GM12874 (cell line): ENCODE data around the gene TCAP.

ENCODE experiments used
- CTCF ChIP-seq: IDR thresholded peaks from 2 replicates; pipeline ENCODE4 v1.5.1; 2011; ENCODE audit warnings: low read depth, mild to moderate bottlenecking, control low read depth, low read length, moderate library complexity; ENCODE audit not compliant: insufficient read depth

Gene TCAP

GRCh38 chr17:39655105-39655504 is 10.0 kb upstream of the TCAP start:
- TF ChIP-seq CTCF, result no peak

DNA sequence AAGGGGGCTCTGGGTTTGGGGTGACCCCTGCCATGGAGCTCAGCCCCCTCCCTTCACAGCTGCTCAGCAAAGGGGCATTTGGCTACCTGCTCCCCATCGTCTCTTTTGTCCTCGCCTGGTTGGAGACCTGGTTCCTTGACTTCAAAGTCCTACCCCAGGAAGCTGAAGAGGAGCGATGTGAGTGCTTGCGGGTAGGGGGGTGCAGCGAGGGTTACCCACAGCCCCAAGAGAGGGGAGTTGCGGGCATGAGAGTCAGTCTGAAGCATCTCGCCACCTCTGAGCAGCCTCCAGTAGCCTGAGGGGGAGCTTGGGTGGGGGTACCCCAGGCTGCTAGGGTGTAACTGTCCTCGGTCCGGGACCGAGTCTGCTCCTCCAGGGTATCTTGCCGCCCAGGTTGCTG is 6.8 kb upstream of the TCAP start:
- TF ChIP-seq CTCF, result no peak

GRCh38 chr17:39658760-39659159 is 6.4 kb upstream of the TCAP start:
- no peak for TF ChIP-seq CTCF

DNA sequence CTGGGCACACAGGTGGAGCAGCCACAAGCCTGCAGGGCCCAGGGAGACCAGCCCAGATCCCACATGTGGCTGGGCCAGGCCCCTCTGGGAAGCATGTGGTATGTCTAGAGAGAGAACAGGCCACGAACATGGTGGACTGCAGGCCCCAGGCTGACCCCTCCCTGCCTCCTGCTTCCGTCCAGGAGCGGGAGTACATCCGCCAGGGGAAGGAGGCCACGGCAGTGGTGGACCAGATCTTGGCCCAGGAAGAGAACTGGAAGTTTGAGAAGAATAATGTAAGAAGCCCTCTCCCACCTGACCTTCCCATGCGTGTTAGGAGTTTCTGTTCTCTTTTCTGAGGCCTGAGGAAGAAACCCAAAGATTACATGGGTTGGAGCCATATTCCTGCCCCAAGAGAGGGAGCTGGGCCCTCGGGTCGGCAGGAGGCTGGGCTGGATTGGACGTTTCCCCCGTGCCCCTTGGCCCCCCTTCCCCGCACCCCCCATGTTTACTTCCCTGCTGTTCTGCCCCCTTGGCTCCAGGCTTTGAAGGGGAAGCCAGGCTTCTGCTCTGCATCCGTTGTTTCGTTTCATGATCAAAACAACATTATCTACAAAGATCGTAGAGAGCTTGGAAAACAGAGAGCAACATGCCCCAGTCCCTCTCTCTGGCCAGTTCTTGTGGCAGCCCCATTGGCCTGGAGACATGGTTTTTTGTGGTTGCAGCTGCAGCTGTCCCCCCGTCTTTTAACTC is 5.7 kb upstream of the TCAP start:
- no peak for TF ChIP-seq CTCF

- TF ChIP-seq CTCF, result no peak
Observed at GRCh38 chr17:39660011-39660360, 5.2 kb upstream of the TCAP start.

- no peak for TF ChIP-seq CTCF
Observed at GRCh38 chr17:39660397-39661385, 4.5 kb upstream of the TCAP start.

DNA sequence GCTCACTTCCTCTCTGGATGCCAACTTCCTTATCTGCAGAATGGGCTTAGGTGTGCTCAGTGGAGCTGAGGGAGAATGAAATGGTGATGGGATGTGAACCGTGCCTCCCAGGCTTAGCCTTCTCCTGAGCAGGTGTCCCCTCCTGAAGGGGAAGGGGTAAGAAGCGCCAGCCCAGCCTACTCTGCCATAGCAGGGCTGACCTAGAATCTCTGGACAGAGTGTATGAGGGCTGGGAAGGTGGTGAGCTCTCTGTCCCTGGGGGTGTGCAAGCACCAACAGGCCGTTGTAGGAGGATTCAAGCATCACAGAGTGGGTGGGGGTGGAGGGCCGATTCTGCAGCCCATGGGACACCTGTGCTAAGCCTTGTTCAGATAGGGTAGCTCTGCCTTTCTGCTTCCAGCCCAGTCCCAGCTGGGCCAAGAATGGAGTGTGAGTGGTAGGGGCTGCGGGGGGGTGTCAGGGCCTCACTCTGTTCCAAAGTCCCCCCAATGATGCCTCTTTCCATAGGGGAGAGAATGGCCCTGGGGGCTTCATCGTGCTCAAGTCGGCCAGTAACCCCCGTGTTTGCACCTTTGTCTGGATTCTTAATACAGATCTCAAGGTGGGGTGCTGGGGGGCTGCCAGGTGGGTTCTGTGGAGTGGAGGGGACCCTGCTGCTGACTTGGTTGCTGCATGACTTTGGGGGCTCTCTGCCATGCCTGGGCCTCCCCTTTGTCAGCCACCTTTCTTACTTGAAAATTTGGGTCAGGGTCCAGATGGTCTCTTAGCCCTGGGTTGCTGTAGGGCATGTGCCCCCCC is 3.2 kb upstream of the TCAP start:
- TF ChIP-seq CTCF, result no peak
